A549 (cell line): Measurements from ENCODE around the gene DRC7.

Source experiments
- CTCF ChIP-seq: fragments of >200 bp; sonication (Bioruptor Twin); formaldehyde crosslinking; IDR thresholded peaks from 3 replicates; pipeline ENCODE4 v1.5.1; 2016
- ELK1 ChIP-seq: fragments of 150-350 bp; IDR thresholded peaks from 2 replicates; pipeline ENCODE4 v1.6.1; 2014; ENCODE audit warnings: low read depth, mild to moderate bottlenecking, low read length
- MAX ChIP-seq: IDR thresholded peaks from 2 replicates; pipeline ENCODE4 v1.6.1; 2012
- USF2 ChIP-seq: fragments of 450-650 bp; IDR thresholded peaks from 2 replicates; pipeline ENCODE4 v1.6.1; 2014; ENCODE audit warnings: antibody characterized with exemption
- ZFP36 ChIP-seq: fragments of 450-650 bp; IDR thresholded peaks from 2 replicates; pipeline ENCODE4 v1.6.1; 2014; ENCODE audit warnings: borderline replicate concordance; ENCODE audit not compliant: partially characterized antibody

GRCh38 chr16:57778658-57779057 is 84.1 kb downstream of the DRC7 start:
- TF ChIP-seq MAX (no peak), CTCF (no peak), ZFP36 (no peak), ELK1 (no peak), USF2 (no peak)
